Stimulated activated CD4-positive, alpha-beta T cell treated with anti-CD3 and anti-CD28 coated beads, Interleukin-1b, Interleukin-23, amount 100 ng/mL, for 1 hour (primary cell): ENCODE measurements around the gene E2F8.

Experiments used
- DNase-seq, 2 donors: peaks; one replicate each; pipeline ENCODE4 v3.0.0-alpha.2; 2020; ENCODE audit warnings: low read depth in 2 of 2

Gene E2F8

GRCh38 chr11:19220903-19221724 is 19.6 kb downstream of the E2F8 start:
- no peak for DNase-seq

- no peak for DNase-seq
Observed at GRCh38 chr11:19218786-19219460, 21.8 kb downstream of the E2F8 start.

- DNase-seq, result no peak
Observed at GRCh38 chr11:19218216-19218615, 22.5 kb downstream of the E2F8 start.

GRCh38 chr11:19216709-19217374 is 23.9 kb downstream of the E2F8 start:
- DNase-seq, result no peak

GRCh38 chr11:19216021-19216420 is 24.7 kb downstream of the E2F8 start:
- DNase-seq, result no peak

GRCh38 chr11:19209617-19210370 is 31.0 kb downstream of the E2F8 start:
- DNase-seq, result no peak

- no peak for DNase-seq
Observed at GRCh38 chr11:19208959-19209546, 31.7 kb downstream of the E2F8 start.

GRCh38 chr11:19208181-19208580 is 32.6 kb downstream of the E2F8 start:
- no peak for DNase-seq

GRCh38 chr11:19204836-19205235 is 35.9 kb downstream of the E2F8 start:
- DNase-seq, result no peak

- DNase-seq, result no peak
Observed at GRCh38 chr11:19201737-19202605, 38.8 kb downstream of the E2F8 start, which contains the start of gene CSRP3. Gene CSRP3, minus strand, starts transcription at chr11:19201983. Its CDS starts 9,535 bp downstream, at chr11:19192448.

- no peak for DNase-seq
Observed at GRCh38 chr11:19200410-19201201, 40.1 kb downstream of the E2F8 start.

GRCh38 chr11:19199771-19200170 is 41.0 kb downstream of the E2F8 start:
- DNase-seq, result no peak

- no peak for DNase-seq
Observed at GRCh38 chr11:19199048-19199447, 41.7 kb downstream of the E2F8 start.

- no peak for DNase-seq
Observed at GRCh38 chr11:19196432-19196831, 44.3 kb downstream of the E2F8 start.

GRCh38 chr11:19194620-19195308 is 46.0 kb downstream of the E2F8 start:
- no peak for DNase-seq

- no peak for DNase-seq
Observed at GRCh38 chr11:19193916-19194315, 46.8 kb downstream of the E2F8 start.

GRCh38 chr11:19191530-19192169 is 49.1 kb downstream of the E2F8 start:
- no peak for DNase-seq

GRCh38 chr11:19187833-19188258 is 52.9 kb downstream of the E2F8 start:
- DNase-seq, result no peak
